Ecto neural progenitor cell (in vitro differentiated cells): Measurements from ENCODE around the gene GREM2.

ENCODE experiments used
- DNase-seq: peaks from one replicate; pipeline ENCODE4 v3.0.0-alpha.2; 2018; ENCODE audit warnings: low spot score

Gene GREM2

GRCh38 chr1:240611619-240612480 lies at the start of gene GREM2:
TSS of gene GREM2 (minus strand) at chr1:240612155. CDS start at chr1:240493475, 118,680 bp downstream.
- DNase-seq, result peak; percentile 84

- DNase-seq, result no peak
These were observed 46.5 kb upstream of the GREM2 start for GRCh38 chr1:240658312-240658960.

GRCh38 chr1:240656531-240656930 lies 44.6 kb upstream of the GREM2 start:
- no peak for DNase-seq

GRCh38 chr1:240652961-240653409 lies 41.0 kb upstream of the GREM2 start:
- DNase-seq, result no peak

GRCh38 chr1:240652549-240652948 lies 40.6 kb upstream of the GREM2 start:
- no peak for DNase-seq

GRCh38 chr1:240650877-240651276 lies 38.9 kb upstream of the GREM2 start:
- DNase-seq, result no peak

- DNase-seq, result no peak
These were observed 38.1 kb upstream of the GREM2 start for GRCh38 chr1:240649733-240650721.

GRCh38 chr1:240646571-240647240 lies 34.8 kb upstream of the GREM2 start:
- no peak for DNase-seq

GRCh38 chr1:240644732-240645131 lies 32.8 kb upstream of the GREM2 start:
- DNase-seq, result no peak

GRCh38 chr1:240635466-240636256 lies 23.7 kb upstream of the GREM2 start:
- no peak for DNase-seq

- no peak for DNase-seq
These were observed 18.5 kb upstream of the GREM2 start for GRCh38 chr1:240630409-240630808.

- no peak for DNase-seq
These were observed 9.3 kb upstream of the GREM2 start for GRCh38 chr1:240621249-240621648.

- DNase-seq, result no peak
These were observed 8.1 kb upstream of the GREM2 start for GRCh38 chr1:240619906-240620621.

- DNase-seq, result no peak
These were observed 7.4 kb upstream of the GREM2 start for GRCh38 chr1:240619357-240619756.

GRCh38 chr1:240618946-240619345 lies 7.0 kb upstream of the GREM2 start:
- no peak for DNase-seq

- no peak for DNase-seq
These were observed 4.1 kb upstream of the GREM2 start for GRCh38 chr1:240616018-240616417.

GRCh38 chr1:240613356-240614142 lies 1.6 kb upstream of the GREM2 start:
- DNase-seq, result no peak

- no peak for DNase-seq
These were observed 856 bp upstream of the GREM2 start for GRCh38 chr1:240612811-240613210.

- no peak for DNase-seq
These were observed 732 bp downstream of the GREM2 start for GRCh38 chr1:240611228-240611618.
